Ishikawa (cell line): ENCODE results near the gene HTR3A.

Experiments used
- MAX ChIP-seq: IDR thresholded peaks from 2 replicates; pipeline ENCODE4 v1.6.1; 2012
- TAF1 ChIP-seq: IDR thresholded peaks from 2 replicates; pipeline ENCODE4 v1.6.1; 2012; ENCODE audit warnings: low read depth, mild to moderate bottlenecking

- TF ChIP-seq TAF1 (no peak), MAX (no peak)
Observed at GRCh38 chr11:113934761-113935160, 40.1 kb upstream of the HTR3A start.
